ENCODE data around the gene SNX30. TPM values are rescaled to one million over a fixed set of nuclear protein-coding genes. Genes with fewer than 3 reads are reported as not detected.

The SNX30 gene
- total RNA-seq, 1 donor from 2014 or later: 18.2 TPM

DNA sequence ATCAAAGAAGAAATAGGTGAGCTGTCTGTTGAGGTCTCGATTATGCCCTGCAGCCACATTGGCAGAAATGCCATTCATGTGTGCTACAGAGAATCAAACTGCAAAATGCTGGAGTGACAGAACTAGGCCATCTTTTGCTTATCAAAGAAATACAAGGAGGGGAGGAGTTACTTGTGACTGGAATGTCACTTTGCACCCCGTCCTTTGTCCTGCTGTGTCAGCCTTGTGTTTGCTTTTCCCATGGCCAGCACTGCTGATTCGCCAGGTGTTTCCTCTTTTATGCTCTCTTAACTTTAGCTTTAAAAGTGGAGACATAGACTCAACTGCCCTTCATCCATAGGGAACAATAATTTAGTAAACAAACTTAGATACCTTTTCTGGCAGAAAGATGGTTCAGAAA, 85.8 kb downstream of the SNX30 start:
- Mint-ChIP-seq H3K4me3 (ENCODE audit: unreplicated experiment) (no peak overlapping the region), H3K9me3 (ENCODE audit: unreplicated experiment) (no peaks in the 10 kb centered on the region), H3K27ac (ENCODE audit: unreplicated experiment) (no peak overlapping the region), H3K27me3 (ENCODE audit: unreplicated experiment) (no peaks in the 10 kb centered on the region), H3K36me3 (ENCODE audit: unreplicated experiment) (peaks cover 44% of the 10 kb centered on the region), H3K4me1 (ENCODE audit: unreplicated experiment) (no peaks in the 10 kb centered on the region)
- no peak for DNase-seq (ENCODE audit: extremely low spot score, unreplicated experiment)
- no peak for TF ChIP-seq CTCF (IDR thresholded peaks at IDR 0.05)

GRCh38 chr9:112838342-112838741, 87.8 kb downstream of the SNX30 start:
- TF ChIP-seq CTCF (IDR thresholded peaks at IDR 0.05): no peak
- no peak for DNase-seq (ENCODE audit: extremely low spot score, unreplicated experiment)
- H3K27me3 Mint-ChIP-seq (ENCODE audit: unreplicated experiment): no peaks in the 10 kb centered on the region
- H3K9me3 Mint-ChIP-seq (ENCODE audit: unreplicated experiment): no peaks in the 10 kb centered on the region
- no peak overlapping the region for H3K27ac Mint-ChIP-seq (ENCODE audit: unreplicated experiment)
- H3K36me3 Mint-ChIP-seq (ENCODE audit: unreplicated experiment): peaks cover 45% of the 10 kb centered on the region
- no peaks in the 10 kb centered on the region for H3K4me1 Mint-ChIP-seq (ENCODE audit: unreplicated experiment)
- H3K4me3 Mint-ChIP-seq (ENCODE audit: unreplicated experiment): no peak overlapping the region

GRCh38 chr9:112839331-112839730, 88.8 kb downstream of the SNX30 start:
- Mint-ChIP-seq H3K4me1 (ENCODE audit: unreplicated experiment) (no peaks in the 10 kb centered on the region), H3K36me3 (ENCODE audit: unreplicated experiment) (peaks cover 40% of the 10 kb centered on the region)
- no peak for TF ChIP-seq CTCF (IDR thresholded peaks at IDR 0.05)

GRCh38 chr9:112841261-112841660, 90.7 kb downstream of the SNX30 start:
- Mint-ChIP-seq H3K9me3 (ENCODE audit: unreplicated experiment) (no peaks in the 10 kb centered on the region), H3K4me3 (ENCODE audit: unreplicated experiment) (no peak overlapping the region), H3K27me3 (ENCODE audit: unreplicated experiment) (no peaks in the 10 kb centered on the region), H3K27ac (ENCODE audit: unreplicated experiment) (no peak overlapping the region), H3K36me3 (ENCODE audit: unreplicated experiment) (peaks cover 37% of the 10 kb centered on the region), H3K4me1 (ENCODE audit: unreplicated experiment) (peaks cover 7% of the 10 kb centered on the region)
- no peak for DNase-seq (ENCODE audit: extremely low spot score, unreplicated experiment)
- TF ChIP-seq CTCF (IDR thresholded peaks at IDR 0.05): no peak

More at GRCh38 chr9:112839331-112839730, 88.8 kb downstream of the SNX30 start:
- no peak overlapping the region for H3K4me3 Mint-ChIP-seq (ENCODE audit: unreplicated experiment)
- H3K27me3 Mint-ChIP-seq (ENCODE audit: unreplicated experiment): no peaks in the 10 kb centered on the region
- H3K9me3 Mint-ChIP-seq (ENCODE audit: unreplicated experiment): no peaks in the 10 kb centered on the region
- no peak overlapping the region for H3K27ac Mint-ChIP-seq (ENCODE audit: unreplicated experiment)
- DNase-seq (ENCODE audit: extremely low spot score, unreplicated experiment): no peak

DNA sequence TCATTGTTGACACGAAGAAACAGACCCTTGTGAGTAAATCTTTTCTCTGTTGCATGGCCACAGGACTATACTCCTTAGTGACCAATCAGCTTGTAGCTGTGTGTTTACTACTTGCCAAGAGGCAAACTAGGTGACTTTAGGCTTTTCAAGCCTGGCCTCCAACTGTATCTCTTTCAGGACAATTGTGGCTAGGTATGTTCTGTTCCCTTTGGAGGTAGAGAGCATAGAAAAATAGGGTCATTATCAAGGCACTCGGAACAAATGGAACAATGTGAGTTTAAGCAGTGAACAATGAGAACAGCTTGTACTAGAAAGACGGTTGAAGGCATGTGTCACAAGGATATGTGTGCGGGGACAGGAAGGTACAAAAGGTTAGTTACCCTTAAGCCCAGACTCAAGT, 92.0 kb downstream of the SNX30 start:
- H3K27me3 Mint-ChIP-seq (ENCODE audit: unreplicated experiment): no peaks in the 10 kb centered on the region
- H3K27ac Mint-ChIP-seq (ENCODE audit: unreplicated experiment): no peak overlapping the region
- peaks cover 11% of the 10 kb centered on the region for H3K4me1 Mint-ChIP-seq (ENCODE audit: unreplicated experiment)
- no peak for DNase-seq (ENCODE audit: extremely low spot score, unreplicated experiment)
- H3K36me3 Mint-ChIP-seq (ENCODE audit: unreplicated experiment): peaks cover 31% of the 10 kb centered on the region
- H3K9me3 Mint-ChIP-seq (ENCODE audit: unreplicated experiment): no peaks in the 10 kb centered on the region
- no peak overlapping the region for H3K4me3 Mint-ChIP-seq (ENCODE audit: unreplicated experiment)
- TF ChIP-seq CTCF (IDR thresholded peaks at IDR 0.05): no peak
